Stomach (tissue), 9 donors: ENCODE measurements around the gene BABAM1. TPM values are rescaled to one million over a fixed set of nuclear protein-coding genes. Genes with fewer than 3 reads are reported as not detected.

Source experiments
- DNase-seq, 2 donors: peaks; one replicate each; pipeline versions ENCODE4 v3.0.0 to v3.0.0-alpha.2; 2013 to 2019
- H3K27ac ChIP-seq, 5 donors: fragments of 200-600 bp in 4 of 5; sonication (generic) in 4 of 5; one replicate each; pipeline ENCODE4 v1.5.1; 2013 to 2019; ENCODE audit warnings: mild to moderate bottlenecking in 1 of 5, moderate library complexity in 1 of 5
- H3K27me3 ChIP-seq, 3 donors: fragments of 200-600 bp; sonication (generic); one replicate each; pipeline ENCODE4 v1.5.1; 2017 to 2019; ENCODE audit warnings: mixed run types in 1 of 3
- H3K36me3 ChIP-seq, 4 donors: fragments of 200-600 bp; sonication (generic); 1 replicate in 3 of 4; 2 replicates in 1 of 4; pipeline ENCODE4 v1.5.1; 2016 to 2019
- H3K4me1 ChIP-seq, 4 donors: fragments of 200-600 bp; sonication (generic); one replicate each; pipeline ENCODE4 v1.5.1; 2016 to 2019
- H3K4me3 ChIP-seq, 4 donors: fragments of 200-600 bp; sonication (generic) in 3 of 4; one replicate each; pipeline ENCODE4 v1.5.1; 2016 to 2019; ENCODE audit warnings: mild to moderate bottlenecking in 1 of 4
- H3K9me3 ChIP-seq, 4 donors: fragments of 200-600 bp; sonication (generic); one replicate each; pipeline ENCODE4 v1.5.1; 2016 to 2019
- CTCF ChIP-seq, 7 experiments: fragments of 450-650 bp in 4 of 7; fragments of 200-600 bp in 3 of 7; sonication (generic) in 3 of 7; IDR thresholded peaks; one replicate each; pipeline ENCODE4 v1.5.1; 2016 to 2019; ENCODE audit warnings: antibody characterized with exemption in 7 of 7, control low read depth in 2 of 7, mild to moderate bottlenecking in 1 of 7
- EP300 ChIP-seq: sonication (generic); formaldehyde crosslinking; IDR thresholded peaks from one replicate; pipeline ENCODE4 v1.6.1; 2017; ENCODE audit warnings: antibody characterized with exemption
- POLR2A ChIP-seq, 4 donors: fragments of 450-650 bp; IDR thresholded peaks; one replicate each; pipeline ENCODE4 v1.6.1; 2016; ENCODE audit warnings: antibody characterized with exemption in 4 of 4, control low read depth in 2 of 4, mild to moderate bottlenecking in 1 of 4, moderate library complexity in 1 of 4
- POLR2AphosphoS5 ChIP-seq, 3 donors: sonication (generic); formaldehyde crosslinking; IDR thresholded peaks; one replicate each; pipeline ENCODE4 v1.6.1; 2016; ENCODE audit warnings: antibody characterized with exemption in 3 of 3
- WGBS, 5 donors: extraction: QIAGEN DNeasy Blood & Tissue Kit in 3 of 5; methylation state at CpG; one replicate each; pipeline versions ENCODE4 v1.1.5 to v1.1.7; 2013 to 2018; 5-methylcytosine and 5-hydroxymethylcytosine counted together
- intact Hi-C: fragments of 100-400 bp; cut with DNase I; formaldehyde crosslinking; loops from one replicate; pipeline ENCODE4 v1.15.1; 2023; ENCODE audit warnings: low total_unique reads
- polyA plus RNA-seq, 3 donors: library from polyadenylated mRNA; stranded (reverse); fragments of 200-250 nt; gene quantifications; one replicate each; pipeline ENCODE4 v1.2.3, GENCODE V29; 2013
- total RNA-seq, 5 donors: library from RNA; depleted of rRNA; stranded (reverse); fragments of >200 nt; gene quantifications; one replicate each; pipeline versions ENCODE4 v1.1.0 to v1.2.3, GENCODE V29; 2014 to 2016
- donor health status: healthy with polysubstance abuse.
- donor health status: Bipolar disorder and iron deficiency.
- donor health status: healthy.

The BABAM1 gene
- total and polyA plus RNA-seq, 8 donors: 26.2 to 146 (median 73.1) TPM

GRCh38 chr19:17285415-17286135, 18.3 kb downstream of the BABAM1 start:
- no peak for DNase-seq
- intact Hi-C loops: no loop called here
- 89 to 92% (median 91%) methylated on average over 18 of the region's 18 CpGs for WGBS, 5 donors

GRCh38 chr19:17286263-17286662, 19.0 kb downstream of the BABAM1 start:
- DNase-seq: no peak
- H3K27ac ChIP-seq: no peak overlapping the region
- 89 to 93% (median 92%) methylated on average over 7 to 11 of the region's 11 CpGs for WGBS, 5 donors
- H3K27me3 ChIP-seq: peaks cover 3 to 32% (median 16%) of the 10 kb centered on the region in 3 donors
- H3K4me3 ChIP-seq: no peak overlapping the region
- no peaks in the 10 kb centered on the region for H3K36me3 ChIP-seq
- intact Hi-C loops: no loop called here
- H3K9me3 ChIP-seq: no peaks in the 10 kb centered on the region
- H3K4me1 ChIP-seq: peaks cover 12 to 26% (median 19%) of the 10 kb centered on the region in 4 donors
- TF ChIP-seq CTCF (IDR thresholded peaks at IDR 0.05) (no peak), POLR2AphosphoS5 (IDR thresholded peaks at IDR 0.05) (no peak), EP300 (no peak), POLR2A (IDR thresholded peaks at IDR 0.05) (no peak)

More at GRCh38 chr19:17285415-17286135, 18.3 kb downstream of the BABAM1 start:
- TF ChIP-seq CTCF (IDR thresholded peaks at IDR 0.05) (no peak), POLR2A (IDR thresholded peaks at IDR 0.05) (no peak), EP300 (no peak), POLR2AphosphoS5 (IDR thresholded peaks at IDR 0.05) (no peak)
- no peak overlapping the region for H3K27ac ChIP-seq
- peaks cover 12 to 29% (median 19%) of the 10 kb centered on the region in 4 donors for H3K4me1 ChIP-seq
- H3K36me3 ChIP-seq: no peaks in the 10 kb centered on the region
- no peak overlapping the region for H3K4me3 ChIP-seq
- no peaks in the 10 kb centered on the region for H3K9me3 ChIP-seq
- peaks cover 3 to 35% (median 18%) of the 10 kb centered on the region in 3 donors for H3K27me3 ChIP-seq

- H3K4me1 ChIP-seq: peaks cover 8 to 23% (median 15%) of the 10 kb centered on the region in 4 donors
- H3K36me3 ChIP-seq: no peaks in the 10 kb centered on the region
- no peaks in the 10 kb centered on the region for H3K9me3 ChIP-seq
- 40 to 66% (median 44%) methylated on average over 9 of the region's 9 CpGs for WGBS, 5 donors
- TF ChIP-seq CTCF (IDR thresholded peaks at IDR 0.05) (no peak), POLR2AphosphoS5 (IDR thresholded peaks at IDR 0.05) (no peak), POLR2A (IDR thresholded peaks at IDR 0.05) (no peak)
- DNase-seq: no peak
- H3K4me3 ChIP-seq: no peak overlapping the region
- intact Hi-C loops: no loop called here
- H3K27me3 ChIP-seq: peaks cover 0 to 27% (median 11%) of the 10 kb centered on the region in 3 donors
- H3K27ac ChIP-seq: no peak overlapping the region
Measured at GRCh38 chr19:17286752-17287151, 19.5 kb downstream of the BABAM1 start.

- intact Hi-C loops: no loop called here
- WGBS, 5 donors: 11 to 16% (median 12%) methylated on average over 19 to 22 of the region's 22 CpGs
- peak; percentile 76 to 88 for DNase-seq
- H3K27me3 ChIP-seq: peaks cover 0 to 7% (median 4%) of the 10 kb centered on the region in 3 donors
- no peaks in the 10 kb centered on the region for H3K9me3 ChIP-seq
- no peak overlapping the region for H3K4me3 ChIP-seq
- peaks cover 0 to 34% (median 23%) of the 10 kb centered on the region in 4 donors for H3K4me1 ChIP-seq
- no peak overlapping the region for H3K27ac ChIP-seq
- peaks cover 0 to 6% (median 3%) of the 10 kb centered on the region in 4 donors for H3K36me3 ChIP-seq
- TF ChIP-seq POLR2A (IDR thresholded peaks at IDR 0.05) (no peak), CTCF (IDR thresholded peaks at IDR 0.05) (peak in 1 of 7 experiments; percentile 10)
Measured at GRCh38 chr19:17289489-17289888, 22.2 kb downstream of the BABAM1 start.
